Measurements from ENCODE around the gene NYAP1.
"Not testable (repeated sequence)": the region's sequence is repeated elsewhere in the genome, so short reads cannot be mapped to it uniquely, and the experiment has no call there.

The NYAP1 gene

DNA sequence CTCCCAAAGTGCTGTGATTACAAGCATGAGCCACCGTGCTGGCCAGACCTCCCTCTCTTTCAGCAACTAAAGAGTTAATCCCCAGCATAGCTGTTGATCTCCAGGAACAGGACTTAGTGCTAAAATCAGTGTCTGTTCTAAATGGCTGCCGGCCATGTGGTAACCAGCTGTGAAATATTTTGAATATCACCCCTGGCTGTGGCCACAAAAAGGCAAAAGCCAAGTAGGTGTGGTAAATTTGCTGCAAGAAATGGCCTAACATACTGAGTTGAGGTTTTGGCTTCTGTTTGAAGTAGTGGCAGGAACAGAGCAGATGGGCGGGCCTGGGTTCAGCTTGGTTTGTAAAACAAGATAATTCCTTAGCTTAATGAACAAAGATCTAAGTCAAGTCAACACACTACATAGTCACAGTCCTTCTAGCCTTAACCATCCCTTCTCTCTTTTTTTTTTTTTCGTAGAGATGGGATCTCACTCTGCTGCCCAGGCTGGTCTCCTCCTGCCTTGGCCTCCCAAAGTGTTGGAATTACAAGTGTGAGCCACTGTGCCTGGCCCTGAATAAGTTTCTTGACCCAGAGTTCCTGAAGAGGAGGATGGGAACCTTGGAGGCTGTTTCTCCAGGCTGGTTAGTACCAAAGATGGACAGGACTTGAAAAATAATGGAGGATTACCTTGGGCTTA lies 32.5 kb downstream of the NYAP1 start:
- no peak for DNase-seq

DNA sequence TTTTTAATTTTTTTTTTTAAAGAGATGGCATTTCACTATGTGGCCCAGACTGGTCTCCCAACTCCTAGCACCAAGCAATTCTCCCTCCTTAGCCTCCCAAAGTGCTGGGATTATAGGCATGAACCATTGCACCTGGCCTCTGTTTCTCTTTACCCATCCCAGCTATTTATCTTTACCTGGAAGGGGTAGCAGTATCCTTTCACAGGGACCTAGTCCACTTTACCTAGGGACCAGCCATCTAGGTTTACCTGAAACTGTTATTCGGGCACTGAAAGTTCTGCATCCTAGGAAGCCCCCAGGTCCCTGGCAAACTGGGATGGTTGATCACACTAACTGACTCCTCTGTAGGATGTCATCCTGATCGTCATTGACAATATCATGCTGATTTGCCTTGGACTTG lies 33.6 kb downstream of the NYAP1 start:
- no peak for DNase-seq

- no peak for DNase-seq
These were observed 35.9 kb downstream of the NYAP1 start for GRCh38 chr7:100519580-100519979.

- no peak for DNase-seq
These were observed 36.4 kb downstream of the NYAP1 start for GRCh38 chr7:100520138-100520537.

GRCh38 chr7:100521076-100521475 lies 37.3 kb downstream of the NYAP1 start:
- no peak for DNase-seq

GRCh38 chr7:100521909-100522593 lies 38.3 kb downstream of the NYAP1 start:
- not testable (repeated sequence) for DNase-seq

GRCh38 chr7:100523192-100523591 lies 39.5 kb downstream of the NYAP1 start:
- DNase-seq, result not testable (repeated sequence)

DNA sequence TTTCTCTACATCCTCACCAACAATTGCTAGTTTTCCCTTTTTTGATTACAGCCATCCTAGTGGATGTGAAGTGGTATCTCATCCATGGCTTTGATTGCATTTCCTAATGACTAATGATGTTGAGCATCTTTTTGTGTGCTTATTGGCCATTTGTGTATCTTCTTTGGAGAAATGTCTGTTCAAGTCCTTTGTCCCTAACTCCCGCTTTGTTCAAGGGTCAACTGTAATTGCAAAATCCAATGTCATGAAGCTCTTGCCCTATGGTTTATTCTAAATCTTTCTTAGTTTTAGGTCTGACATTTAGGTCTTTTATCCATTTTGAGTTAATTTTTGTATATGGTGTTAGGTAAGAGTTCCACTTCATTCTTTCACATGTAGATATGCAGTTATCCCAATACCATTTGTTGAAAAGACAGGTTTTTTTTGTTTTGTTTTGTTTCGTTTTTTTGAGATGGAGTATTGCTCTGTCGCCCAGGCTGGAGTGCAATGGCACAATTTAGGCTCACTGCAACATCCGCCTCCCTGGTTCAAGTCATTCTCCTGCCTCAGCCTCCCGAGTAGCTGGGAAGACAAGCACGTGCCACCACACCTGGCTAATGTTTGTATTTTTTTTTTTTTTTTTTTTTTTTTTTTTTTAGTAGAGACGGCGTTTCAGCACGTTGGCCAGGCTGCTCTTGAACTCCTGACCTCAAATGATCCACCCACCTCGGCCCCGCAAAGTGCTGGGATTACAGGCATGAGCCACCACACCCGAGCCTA lies 44.6 kb downstream of the NYAP1 start:
- not testable (repeated sequence) for DNase-seq

GRCh38 chr7:100532165-100533022 lies 48.7 kb downstream of the NYAP1 start:
- no peak for DNase-seq

- not testable (repeated sequence) for DNase-seq
These were observed 52.3 kb downstream of the NYAP1 start for GRCh38 chr7:100535982-100536381.

DNA sequence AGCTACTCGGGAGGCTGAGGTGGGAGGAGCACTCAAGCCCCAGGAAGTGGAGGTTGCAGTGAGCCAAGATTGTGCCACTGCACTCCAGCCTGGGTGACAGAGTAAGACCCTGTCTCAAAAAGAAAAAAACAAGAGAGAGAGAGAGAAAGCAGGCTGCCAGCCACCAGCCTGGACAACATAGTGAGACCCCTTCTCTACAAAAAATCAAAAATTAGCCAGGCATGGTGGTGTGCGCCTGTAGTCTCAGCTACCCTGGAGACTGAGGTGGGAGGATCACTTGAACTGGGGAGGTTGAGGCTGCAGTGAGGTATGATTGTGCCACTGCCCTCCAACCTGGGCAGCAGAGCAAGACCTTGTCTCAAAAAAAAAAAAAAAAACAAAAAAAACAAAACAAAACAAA lies 53.0 kb downstream of the NYAP1 start:
- DNase-seq, result not testable (repeated sequence)

DNA sequence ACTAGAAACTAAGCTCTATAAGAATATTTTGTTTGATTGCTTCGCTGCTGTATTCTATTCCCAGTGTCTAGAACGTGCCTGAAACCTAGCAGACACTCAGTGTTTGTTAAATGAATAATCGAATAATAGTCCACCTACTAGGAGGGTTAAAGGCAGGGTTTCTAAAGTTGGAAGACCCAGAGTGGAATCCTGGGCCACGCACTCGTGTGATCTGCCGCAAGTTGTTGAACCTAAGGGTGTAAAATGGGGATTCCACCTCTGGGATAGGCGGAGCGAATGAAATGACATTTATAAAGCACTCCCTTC lies 54.6 kb downstream of the NYAP1 start:
- DNase-seq, result no peak

- peak; percentile 99 for DNase-seq
These were observed 55.1 kb downstream of the NYAP1 start, which contains the start of gene AGFG2 for GRCh38 chr7:100538654-100539435. Gene AGFG2, plus strand, starts transcription at chr7:100539203. Its CDS starts 144 bp downstream, at chr7:100539347.

DNA sequence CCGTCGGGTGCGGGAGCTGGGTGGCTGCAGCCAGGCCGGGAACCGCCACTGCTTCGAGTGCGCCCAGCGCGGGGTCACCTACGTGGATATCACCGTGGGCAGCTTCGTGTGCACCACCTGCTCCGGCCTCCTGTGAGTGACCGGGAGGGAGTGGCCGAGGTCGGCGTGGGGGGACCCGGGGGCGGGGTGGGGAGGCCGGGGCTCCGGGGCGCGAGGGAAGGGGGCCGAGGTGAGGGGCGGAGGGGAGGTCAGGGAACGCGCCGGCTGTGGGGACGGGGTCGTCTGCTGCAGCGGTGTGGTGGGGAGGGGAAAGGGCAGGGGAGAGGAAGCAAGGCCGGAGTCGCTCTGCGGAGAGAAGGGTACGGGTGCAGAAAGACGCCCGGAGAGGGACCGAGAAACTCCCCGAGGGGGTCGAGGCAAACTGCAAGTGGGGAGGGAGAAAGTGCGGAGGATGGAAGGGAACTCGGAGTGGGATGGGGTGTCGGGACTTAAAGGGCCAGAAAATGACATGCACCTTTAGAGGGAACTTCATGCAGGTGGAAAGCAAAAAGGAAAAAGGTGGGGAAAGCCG lies 55.8 kb downstream of the NYAP1 start:
- DNase-seq, result no peak

- no peak for DNase-seq
These were observed 56.5 kb downstream of the NYAP1 start for GRCh38 chr7:100540073-100540723.

DNA sequence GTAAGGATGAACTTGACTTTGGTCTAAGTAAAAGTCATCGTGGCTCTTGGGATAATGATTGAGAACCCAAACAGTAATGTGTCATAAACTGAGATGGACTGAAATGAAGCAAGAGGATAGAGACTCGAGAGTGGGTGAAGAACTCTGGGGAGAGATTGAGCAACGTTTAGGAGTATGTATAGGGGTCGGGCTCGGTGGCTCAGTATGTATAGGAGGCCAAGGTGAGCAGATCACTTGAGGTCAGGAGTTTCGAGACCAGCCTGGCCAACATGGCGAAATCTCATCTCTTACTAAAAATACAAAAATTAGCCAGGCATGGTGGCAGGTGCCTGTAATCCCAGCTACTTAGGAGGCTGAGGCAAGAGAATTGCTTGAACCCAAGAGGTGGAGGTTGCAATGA lies 57.6 kb downstream of the NYAP1 start:
- DNase-seq, result not testable (repeated sequence)

GRCh38 chr7:100543586-100543985 lies 59.9 kb downstream of the NYAP1 start:
- DNase-seq, result no peak

DNA sequence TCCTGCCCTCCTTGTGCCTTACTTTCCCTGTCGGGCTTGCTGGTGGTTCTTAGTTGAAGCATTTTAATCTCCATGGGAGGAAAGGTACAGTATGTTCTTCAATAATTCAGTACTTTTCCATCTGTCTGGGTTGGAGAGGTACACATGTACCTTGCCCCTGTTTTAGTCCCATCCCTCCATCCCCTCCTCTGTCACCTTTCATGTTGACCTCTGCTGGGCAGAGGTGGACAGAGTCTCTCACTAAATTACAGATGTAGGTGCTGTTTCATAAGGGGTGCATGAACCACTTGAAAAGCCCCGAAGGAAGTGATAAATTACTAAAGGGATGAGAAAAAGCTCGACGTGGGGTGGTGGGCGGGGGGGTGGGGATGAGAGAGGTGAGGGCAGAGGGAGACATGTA lies 60.7 kb downstream of the NYAP1 start:
- no peak for DNase-seq

Measured in NCI-H1105 treated with DMSO at 0.1 percent for 48 hours (cell line).